H1 (cell line): ENCODE results near the gene B3GALT6. TPM values are rescaled to one million over a fixed set of nuclear protein-coding genes. Genes with fewer than 3 reads are reported as not detected.

ENCODE experiments used
- CTCF ChIA-PET: fragments of 300-600 bp; sonication (Branson Sonifier 250); formaldehyde crosslinking; loops from one replicate; lab custom pipeline; 2021; ENCODE audit not compliant: partially characterized antibody; lab: Charles Lee
- POLR2A ChIA-PET: fragments of 300-600 bp; sonication (Branson Sonifier 250); formaldehyde crosslinking; loops from one replicate; lab custom pipeline; 2021; ENCODE audit warnings: inconsistent platforms; ENCODE audit not compliant: partially characterized antibody; lab: Charles Lee
- DNase-seq, 2 experiments: peaks; one replicate each; pipeline versions ENCODE4 v3.0.0 to v3.0.0-alpha.2; 2010 to 2022; ENCODE audit warnings: low spot score in 2 of 2, low read depth in 1 of 2, mixed read lengths in 1 of 2
- FAIRE-seq: peaks from 2 replicates; lab custom pipeline; 2011; peaks lifted over from hg19 to GRCh38; lab: Jason Lieb, UNC
- H2AFZ ChIP-seq: 2 replicates; pipeline ENCODE4 v1.8.1; 2012; ENCODE audit warnings: low read length, inconsistent platforms
- H2AK5ac ChIP-seq: 2 replicates; pipeline ENCODE4 v1.6.1; 2013; ENCODE audit warnings: low read depth, low read length
- H2BK120ac ChIP-seq: replicated peaks from 2 replicates; pipeline ENCODE3; 2013; ENCODE audit warnings: low read depth, low read length, inconsistent platforms
- H2BK12ac ChIP-seq: 2 replicates; pipeline ENCODE4 v1.6.1; 2013; ENCODE audit warnings: low read depth, low read length
- H2BK15ac ChIP-seq: 2 replicates; pipeline ENCODE4 v1.6.1; 2013; ENCODE audit warnings: low read length
- H2BK20ac ChIP-seq: 2 replicates; pipeline ENCODE4 v1.6.1; 2013; ENCODE audit warnings: low read length
- H2BK5ac ChIP-seq: 2 replicates; pipeline ENCODE4 v1.6.1; 2013; ENCODE audit warnings: low read depth, low read length
- H3K14ac ChIP-seq: 2 replicates; pipeline ENCODE4 v1.6.1; 2013; ENCODE audit warnings: inconsistent platforms; ENCODE audit not compliant: insufficient read length
- H3K18ac ChIP-seq: 2 replicates; pipeline ENCODE4 v1.6.1; 2013; ENCODE audit warnings: low read length; ENCODE audit errors: extremely low read depth
- H3K23ac ChIP-seq: 2 replicates; pipeline ENCODE4 v1.6.1; 2013; ENCODE audit warnings: inconsistent platforms; ENCODE audit not compliant: insufficient read length
- H3K23me2 ChIP-seq: 2 replicates; pipeline ENCODE4 v1.6.1; 2013; ENCODE audit warnings: low read depth, low read length
- H3K27ac ChIP-seq: 2 replicates; pipeline ENCODE4 v1.6.1; 2011; ENCODE audit warnings: low read depth, low read length, inconsistent platforms
- H3K27me3 ChIP-seq, 4 experiments: replicated peaks in 1 of 4; 1 replicate in 1 of 4; 2 replicates in 3 of 4; pipeline versions ENCODE4 v1.6.1 to v1.8.1; 2011 to 2013; ENCODE audit warnings: low read length in 3 of 4, mild to moderate bottlenecking in 3 of 4, inconsistent platforms in 2 of 4, mixed read lengths in 2 of 4, moderate library complexity in 1 of 4; ENCODE audit not compliant: control insufficient read depth in 3 of 4, insufficient read depth in 3 of 4; ENCODE audit errors: extremely low read depth in 1 of 4
- H3K36me3 ChIP-seq, 4 experiments: 2 replicates each; pipeline versions ENCODE4 v1.6.1 to v1.8.1; 2011 to 2013; ENCODE audit warnings: mild to moderate bottlenecking in 4 of 4, low read length in 3 of 4, moderate library complexity in 2 of 4, control low read depth in 1 of 4, inconsistent platforms in 1 of 4; ENCODE audit not compliant: insufficient read depth in 4 of 4, control insufficient read depth in 2 of 4
- H3K4ac ChIP-seq: replicated peaks from 2 replicates; pipeline ENCODE3; 2013; ENCODE audit warnings: low read length, low read depth, mixed read lengths, inconsistent platforms; ENCODE audit not compliant: insufficient read length
- H3K4me1 ChIP-seq, 4 experiments: replicated peaks in 1 of 4; 1 replicate in 1 of 4; 2 replicates in 3 of 4; pipeline versions ENCODE4 v1.6.1 to v1.8.1; 2011 to 2013; ENCODE audit warnings: low read length in 3 of 4, inconsistent platforms in 2 of 4, mixed read lengths in 1 of 4; ENCODE audit not compliant: insufficient read depth in 4 of 4, control insufficient read depth in 3 of 4
- H3K4me2 ChIP-seq, 2 experiments: 2 replicates each; pipeline versions ENCODE4 v1.6.1 to v1.8.1; 2011 to 2013; ENCODE audit warnings: low read depth in 2 of 2, low read length in 2 of 2, control low read depth in 1 of 2, inconsistent platforms in 1 of 2, mild to moderate bottlenecking in 1 of 2; ENCODE audit not compliant: insufficient read depth in 1 of 2
- H3K4me3 ChIP-seq, 4 experiments: fragments of 200-600, 300-600 bp in 1 of 4; sonication (generic), shearing (Covaris generic), sonication (Bioruptor Twin) in 1 of 4; 2 replicates each; pipeline versions ENCODE4 v1.5.1 to v1.8.1; 2011 to 2016; ENCODE audit warnings: low read length in 4 of 4, low read depth in 3 of 4, control low read depth in 2 of 4, inconsistent platforms in 2 of 4, mild to moderate bottlenecking in 2 of 4, mixed read lengths in 1 of 4, moderate library complexity in 1 of 4; ENCODE audit not compliant: insufficient read depth in 2 of 4; ENCODE audit errors: extremely low read depth in 1 of 4
- H3K56ac ChIP-seq: replicated peaks from 2 replicates; pipeline ENCODE3; 2013; ENCODE audit warnings: low read depth, mild to moderate bottlenecking, mixed read lengths, low read length, inconsistent platforms; ENCODE audit not compliant: insufficient read length
- H3K79me1 ChIP-seq: 2 replicates; pipeline ENCODE4 v1.6.1; 2013; ENCODE audit warnings: low read depth, low read length, control low read depth
- H3K79me2 ChIP-seq, 2 experiments: 2 replicates each; pipeline versions ENCODE4 v1.6.1 to v1.8.1; 2012 to 2013; ENCODE audit warnings: low read length in 2 of 2, mild to moderate bottlenecking in 2 of 2, inconsistent platforms in 1 of 2; ENCODE audit not compliant: insufficient read depth in 2 of 2, control insufficient read depth in 1 of 2
- H3K9ac ChIP-seq, 4 experiments: replicated peaks in 1 of 4; 1 replicate in 1 of 4; 2 replicates in 3 of 4; pipeline versions ENCODE4 v1.6.1 to v1.8.1; 2011 to 2013; ENCODE audit warnings: low read depth in 3 of 4, low read length in 3 of 4, control low read depth in 2 of 4, mild to moderate bottlenecking in 2 of 4, moderate library complexity in 2 of 4, inconsistent platforms in 1 of 4; ENCODE audit errors: extremely low read depth in 1 of 4
- H3K9me3 ChIP-seq, 2 experiments: 2 replicates each; pipeline versions ENCODE4 v1.6.1 to v1.8.1; 2012 to 2013; ENCODE audit warnings: mild to moderate bottlenecking in 2 of 2, moderate library complexity in 2 of 2, control low read depth in 1 of 2, inconsistent platforms in 1 of 2, low read depth in 1 of 2, low read length in 1 of 2, mixed read lengths in 1 of 2; ENCODE audit not compliant: insufficient read depth in 2 of 2
- H4K20me1 ChIP-seq, 2 experiments: replicated peaks in 1 of 2; 2 replicates each; pipeline versions ENCODE3 to v1.8.1; 2011 to 2013; ENCODE audit warnings: inconsistent platforms in 2 of 2, low read length in 2 of 2, mild to moderate bottlenecking in 1 of 2; ENCODE audit not compliant: insufficient read depth in 2 of 2, control insufficient read depth in 1 of 2
- H4K5ac ChIP-seq: 2 replicates; pipeline ENCODE4 v1.6.1; 2013; ENCODE audit warnings: low read length, low read depth, mixed read lengths, inconsistent platforms; ENCODE audit not compliant: insufficient read length
- H4K8ac ChIP-seq: 2 replicates; pipeline ENCODE4 v1.8.0; 2013; ENCODE audit warnings: mild to moderate bottlenecking, moderate library complexity, low read length, inconsistent platforms; ENCODE audit not compliant: insufficient read depth; ENCODE audit errors: extremely low read depth
- H4K91ac ChIP-seq: replicated peaks from 2 replicates; pipeline ENCODE3; 2013; ENCODE audit warnings: low read length, mixed read lengths, inconsistent platforms; ENCODE audit not compliant: insufficient read length
- BACH1 ChIP-seq: IDR thresholded peaks from 2 replicates; pipeline ENCODE4 v1.6.1; 2012; ENCODE audit warnings: low read length, improper control_type of control experiment
- CHD1 ChIP-seq: IDR thresholded peaks from 2 replicates; pipeline ENCODE4 v1.6.1; 2012; ENCODE audit warnings: low read depth, low read length, improper control_type of control experiment
- CREB1 ChIP-seq: IDR thresholded peaks from 2 replicates; pipeline ENCODE4 v1.6.1; 2012; ENCODE audit warnings: inconsistent platforms
- HDAC2 ChIP-seq, 2 experiments: fragments of 300-600 bp in 1 of 2; sonication (generic) in 1 of 2; IDR thresholded peaks; 2 replicates each; pipeline ENCODE4 v1.6.1; 2011 to 2012; ENCODE audit warnings: low read depth in 2 of 2, low read length in 2 of 2, mild to moderate bottlenecking in 2 of 2, moderate library complexity in 2 of 2, borderline replicate concordance in 1 of 2, inconsistent platforms in 1 of 2
- KDM1A ChIP-seq: fragments of 200-600, 300-600 bp; sonication (generic); IDR thresholded peaks from 2 replicates; pipeline ENCODE4 v1.7.1; 2016; ENCODE audit warnings: mild to moderate bottlenecking, low read length, borderline replicate concordance
- NRF1 ChIP-seq: IDR thresholded peaks from 2 replicates; pipeline ENCODE4 v1.6.1; 2011; ENCODE audit warnings: mild to moderate bottlenecking, low read depth, low read length, improper control_type of control experiment
- SIN3A ChIP-seq, 2 experiments: IDR thresholded peaks in 1 of 2; conservative IDR thresholded peaks in 1 of 2; 2 replicates each; pipeline ENCODE4 v1.6.1; 2011 to 2012; ENCODE audit warnings: low read length in 2 of 2, improper control_type of control experiment in 1 of 2, low read depth in 1 of 2, mild to moderate bottlenecking in 1 of 2
- SIRT6 ChIP-seq: IDR thresholded peaks from one replicate; pipeline ENCODE4 v1.7.1; 2012; ENCODE audit warnings: low read length, inconsistent platforms
- SP1 ChIP-seq: IDR thresholded peaks from 2 replicates; pipeline ENCODE4 v1.6.1; 2011; ENCODE audit warnings: low read depth, low read length
- TAF1 ChIP-seq: IDR thresholded peaks from 2 replicates; pipeline ENCODE4 v1.6.1; 2011; ENCODE audit warnings: mild to moderate bottlenecking, low read depth, low read length
- WGBS, 2 experiments: shearing (Covaris generic) in 1 of 2; methylation state at CpG; one replicate each; pipeline versions ENCODE4 v1.1.6 to v1.1.7; 2013 to 2015; ENCODE audit warnings: low lambda C conversion rate in 2 of 2, mixed read lengths in 2 of 2, inconsistent platforms in 1 of 2, low coverage in 1 of 2, missing lambda C conversion rate in 1 of 2; ENCODE audit not compliant: insufficient replicate concordance in 2 of 2, insufficient coverage in 1 of 2, insufficient read length in 1 of 2; ENCODE audit errors: extremely low coverage in 1 of 2, missing lambda C conversion rate in 1 of 2; 5-methylcytosine and 5-hydroxymethylcytosine counted together
- polyA plus RNA-seq, 7 experiments: library from polyadenylated mRNA; depleted of rRNA in 3 of 7; stranded (reverse) in 5 of 7; unstranded in 2 of 7; fragments of >200 nt in 5 of 7; fragments of 200-250 nt in 2 of 7; gene quantifications; 1 replicate in 5 of 7; 2 replicates in 1 of 7; 4 replicates in 1 of 7; pipeline versions ENCODE4 v1.2.1 to v1.2.3, GENCODE V29; 2011 to 2013; ENCODE audit warnings: missing spikeins in 2 of 7, mixed read lengths in 2 of 7
- total RNA-seq: library from RNA; stranded (reverse); fragmentation: NEBNext Ultra II Directional; extraction: Animal tissue kit (Norgen Biotek cat#: 25700); gene quantifications from 2 replicates; pipeline ENCODE4 v1.2.1, GENCODE V29; 2021

The B3GALT6 gene
- total and polyA plus RNA-seq, 2 of the 8 experiments (the other 6 are each of a cell fraction or from before 2014, with no cell fraction given) = 18.4 to 20.4 TPM

DNA sequence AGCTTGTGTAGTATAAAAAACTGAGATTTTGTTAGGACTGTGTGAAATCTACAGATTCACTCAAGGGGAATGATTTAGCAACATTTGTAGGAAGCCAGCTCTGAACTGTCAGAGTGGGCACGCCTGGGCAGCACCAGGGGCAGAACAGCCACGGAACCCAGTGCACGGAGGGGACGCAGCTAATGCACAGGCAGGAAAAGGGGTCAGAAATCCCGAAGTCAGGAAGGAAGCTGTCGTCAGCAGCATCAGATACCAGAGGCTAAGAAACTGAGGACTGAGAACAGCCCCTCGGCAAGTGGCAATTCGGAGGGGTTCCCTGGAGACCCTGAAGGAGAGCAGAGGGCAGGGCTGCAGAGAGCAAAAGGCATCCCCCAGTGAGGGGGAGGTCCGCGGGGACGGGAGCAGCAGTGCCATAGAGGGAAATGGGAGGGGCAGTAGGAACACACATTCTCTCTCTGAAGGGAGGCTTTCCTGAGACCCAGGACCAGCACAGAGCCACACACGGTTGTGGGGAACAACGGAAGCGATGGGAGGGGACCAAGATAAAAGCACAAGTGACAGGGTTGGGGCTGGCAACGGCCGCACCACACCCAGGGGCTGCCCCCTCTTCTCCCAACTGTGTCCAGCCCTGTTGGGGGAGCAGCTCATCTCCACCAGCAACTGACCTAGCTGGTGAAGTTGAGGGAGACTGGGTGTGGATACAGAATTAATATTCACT, 29.0 kb downstream of the B3GALT6 start:
- H4K20me1 ChIP-seq = peaks cover 13 to 32% of the 10 kb centered on the region in 2 experiments
- FAIRE-seq (no peak), DNase-seq (no peak)
- no peak overlapping the region for H2BK20ac ChIP-seq
- H3K14ac ChIP-seq = no peak overlapping the region
- no peaks in the 10 kb centered on the region for H3K27me3 ChIP-seq
- H2AK5ac ChIP-seq = no peak overlapping the region
- H2BK5ac ChIP-seq = no peak overlapping the region
- peaks cover 0 to 10% of the 10 kb centered on the region in 2 experiments; a peak in 2 of 4 replicates for H3K79me2 ChIP-seq
- peaks cover 16% of the 10 kb centered on the region for H3K79me1 ChIP-seq
- no peak overlapping the region for H3K18ac ChIP-seq
- no peak overlapping the region; the same call in 1 of the 2 replicates for H4K8ac ChIP-seq
- H2BK15ac ChIP-seq = no peak overlapping the region
- H2BK12ac ChIP-seq = no peak overlapping the region
- no peaks in the 10 kb centered on the region for H3K23me2 ChIP-seq
- H2BK120ac ChIP-seq = no peak overlapping the region
- H3K4me3 ChIP-seq = no peak overlapping the region
- WGBS, 2 experiments = 92% methylated on average over 16 of the region's 16 CpGs; no CpG with 5 or more reads in 1 of the 2 experiments
- H3K4me2 ChIP-seq = no peak overlapping the region
- H2AFZ ChIP-seq = no peak overlapping the region
- no peaks in the 10 kb centered on the region for H3K9me3 ChIP-seq
- no peak overlapping the region for H3K27ac ChIP-seq
- H3K36me3 ChIP-seq = peaks cover 14 to 35% (median 22%) of the 10 kb centered on the region in 4 experiments
- H3K9ac ChIP-seq = no peak overlapping the region
- ChIA-PET POLR2A (interaction anchor here (1.2 to 3.9 kb wide), 3 partner anchors 10 to 30 kb away, joined by 4 to 16 read pairs (median 7); partner anchors contain the start of gene UBE2J2), CTCF (interaction anchor here (0.7 to 2.7 kb wide), 6 partner anchors 10 to 349 kb away, joined by 3 to 8 read pairs (median 3); no protein-coding TSS in a partner anchor)
- no peak overlapping the region for H3K4ac ChIP-seq
- no peak overlapping the region for H4K91ac ChIP-seq
- H4K5ac ChIP-seq = no peak overlapping the region
- H3K23ac ChIP-seq = no peak overlapping the region
- peaks cover 0 to 14% (median 8%) of the 10 kb centered on the region in 4 experiments; a peak in 6 of 7 replicates for H3K4me1 ChIP-seq
- no peak overlapping the region for H3K56ac ChIP-seq
- no peak for TF ChIP-seq SIRT6
- TF ChIP-seq SIN3A (conservative IDR thresholded peaks at IDR 0.05 in 1 of 2, IDR thresholded peaks at IDR 0.05 in 1 of 2; ENCODE audit: low read depth in 1 of 2, low read length in 2 of 2) = no peak
- TF ChIP-seq BACH1 = no peak
- TF ChIP-seq HDAC2 (IDR thresholded peaks at IDR 0.05; ENCODE audit: borderline replicate concordance in 1 of 2, low read depth in 2 of 2, low read length in 2 of 2) = no peak
- TF ChIP-seq CHD1 = no peak
- TF ChIP-seq SP1 = no peak
- no peak for TF ChIP-seq KDM1A
- no peak for TF ChIP-seq NRF1
- TF ChIP-seq TAF1 = no peak
- no peak for TF ChIP-seq CREB1
